SK-N-SH (cell line): ENCODE measurements around the gene HOXC4. TPM values are rescaled to one million over a fixed set of nuclear protein-coding genes. Genes with fewer than 3 reads are reported as not detected.

ENCODE experiments used
- CTCF ChIA-PET: fragments of 300-600, 350-600 bp; formaldehyde crosslinking; extraction: SDS; loops from one replicate; lab custom pipeline; 2021; lab: Yijun Ruan, JAX
- POLR2A ChIA-PET: fragments of 350-600 bp; sonication (Branson Sonifier 250); formaldehyde crosslinking; extraction: SDS; loops from one replicate; lab custom pipeline; 2020; ENCODE audit warnings: antibody characterized with exemption, inconsistent platforms; lab: Yijun Ruan, JAX
- DNase-seq: peaks from one replicate; pipeline ENCODE4 v3.0.0; 2012
- H2AFZ ChIP-seq: fragments of 200-600 bp; sonication (generic); 2 replicates; pipeline ENCODE4 v1.8.1; 2016; ENCODE audit warnings: antibody characterized with exemption, mild to moderate bottlenecking, low read depth
- H3F3A ChIP-seq: fragments of 200-600 bp; sonication (generic); replicated peaks from 2 replicates; pipeline ENCODE3; 2016; ENCODE audit warnings: antibody characterized with exemption, mild to moderate bottlenecking; ENCODE audit not compliant: insufficient read depth
- H3K27ac ChIP-seq, 2 experiments: fragments of 200-500 bp in 1 of 2; fragments of 200-600 bp in 1 of 2; sonication (Bioruptor generic) in 1 of 2; sonication (generic), shearing (Covaris generic) in 1 of 2; 2 replicates each; pipeline versions ENCODE4 v1.5.1 to v1.6.1; 2014 to 2016; ENCODE audit warnings: low read depth in 2 of 2, inconsistent platforms in 1 of 2, low read length in 1 of 2, mild to moderate bottlenecking in 1 of 2, mixed read lengths in 1 of 2
- H3K27me3 ChIP-seq: fragments of 200-600 bp; sonication (generic), shearing (Covaris generic); 2 replicates; pipeline ENCODE4 v1.6.1; 2016; ENCODE audit warnings: mixed run types; ENCODE audit not compliant: insufficient read depth
- H3K36me3 ChIP-seq, 2 experiments: fragments of 200-500 bp in 1 of 2; fragments of 200-600 bp in 1 of 2; sonication (Bioruptor generic) in 1 of 2; sonication (generic) in 1 of 2; replicated peaks in 1 of 2; 2 replicates each; pipeline versions ENCODE3 to v1.5.1; 2014 to 2016; ENCODE audit warnings: low read length in 1 of 2, mild to moderate bottlenecking in 1 of 2; ENCODE audit not compliant: insufficient read depth in 2 of 2, control insufficient read depth in 1 of 2
- H3K4me1 ChIP-seq, 2 experiments: fragments of 200-500 bp in 1 of 2; fragments of 200-600 bp in 1 of 2; sonication (Bioruptor generic) in 1 of 2; sonication (generic), shearing (Covaris generic) in 1 of 2; 2 replicates each; pipeline versions ENCODE4 v1.5.1 to v1.6.1; 2014 to 2016; ENCODE audit warnings: low read depth in 1 of 2, low read length in 1 of 2, mixed run types in 1 of 2; ENCODE audit not compliant: insufficient read depth in 2 of 2, control insufficient read depth in 1 of 2
- H3K4me2 ChIP-seq: fragments of 200-600 bp; sonication (generic), shearing (Covaris generic); 2 replicates; pipeline ENCODE4 v1.6.1; 2017; ENCODE audit warnings: mixed run types
- H3K4me3 ChIP-seq, 2 experiments: fragments of 200-500 bp in 1 of 2; fragments of 200-600 bp in 1 of 2; sonication (Bioruptor generic) in 1 of 2; sonication (generic), shearing (Covaris generic) in 1 of 2; 2 replicates each; pipeline versions ENCODE4 v1.5.1 to v1.8.1; 2014 to 2016; ENCODE audit warnings: low read depth in 2 of 2, inconsistent platforms in 1 of 2, low read length in 1 of 2, mild to moderate bottlenecking in 1 of 2, mixed read lengths in 1 of 2, moderate library complexity in 1 of 2
- H3K79me2 ChIP-seq: fragments of 200-600 bp; sonication (generic); 2 replicates; pipeline ENCODE4 v1.8.1; 2017; ENCODE audit warnings: mild to moderate bottlenecking; ENCODE audit not compliant: insufficient read depth
- H3K9ac ChIP-seq: fragments of 200-600 bp; sonication (generic); 2 replicates; pipeline ENCODE4 v1.6.1; 2017; ENCODE audit warnings: mixed run types
- H3K9me2 ChIP-seq: fragments of 200-600 bp; sonication (generic); 2 replicates; pipeline ENCODE4 v1.6.1; 2017; ENCODE audit warnings: mixed run types
- H3K9me3 ChIP-seq: fragments of 200-600 bp; sonication (generic); 2 replicates; pipeline ENCODE4 v1.6.1; 2017; ENCODE audit warnings: mixed run types, mild to moderate bottlenecking, moderate library complexity
- H4K20me1 ChIP-seq: fragments of 200-600 bp; sonication (generic); 2 replicates; pipeline ENCODE4 v1.6.1; 2017; ENCODE audit warnings: mild to moderate bottlenecking, mixed run types; ENCODE audit not compliant: insufficient read depth
- FOSL2 ChIP-seq: IDR thresholded peaks from 2 replicates; pipeline ENCODE4 v1.4.0; 2012; ENCODE audit warnings: low read depth, mild to moderate bottlenecking, moderate library complexity, borderline replicate concordance
- FOXM1 ChIP-seq: IDR thresholded peaks from 2 replicates; pipeline ENCODE4 v1.4.0; 2012; ENCODE audit warnings: low read depth, mild to moderate bottlenecking
- MEF2A ChIP-seq: IDR thresholded peaks from 2 replicates; pipeline ENCODE4 v1.4.0; 2012; ENCODE audit warnings: low read depth, borderline replicate concordance
- NRF1 ChIP-seq: IDR thresholded peaks from 2 replicates; pipeline ENCODE4 v1.6.1; 2012; ENCODE audit warnings: low read depth, mild to moderate bottlenecking, low read length
- PBX3 ChIP-seq: IDR thresholded peaks from 2 replicates; pipeline ENCODE4; 2012
- POLR2AphosphoS5 ChIP-seq: IDR thresholded peaks from 2 replicates; pipeline ENCODE4 v1.6.1; 2012; ENCODE audit warnings: low read depth, low read length
- RAD21 ChIP-seq: IDR thresholded peaks from 2 replicates; pipeline ENCODE4 v1.6.1; 2012; ENCODE audit warnings: mild to moderate bottlenecking, low read length
- REST ChIP-seq: IDR thresholded peaks from 2 replicates; pipeline ENCODE4 v1.6.1; 2012; ENCODE audit warnings: mild to moderate bottlenecking, low read depth, low read length, moderate library complexity
- RFX5 ChIP-seq: IDR thresholded peaks from 2 replicates; pipeline ENCODE4 v1.6.1; 2012; ENCODE audit warnings: mild to moderate bottlenecking, improper control_type of control experiment, low read length
- TAF1 ChIP-seq: IDR thresholded peaks from 2 replicates; pipeline ENCODE4 v1.6.1; 2012; ENCODE audit warnings: low read depth, mild to moderate bottlenecking, low read length, moderate library complexity, borderline replicate concordance
- TCF12 ChIP-seq: IDR thresholded peaks from 2 replicates; pipeline ENCODE4 v1.4.0; 2012
- USF2 ChIP-seq: fragments of 150-350 bp; IDR thresholded peaks from 2 replicates; pipeline ENCODE4 v1.6.1; 2017; ENCODE audit warnings: antibody characterized with exemption, low read length, low read depth, borderline replicate concordance
- YY1 ChIP-seq: IDR thresholded peaks from 2 replicates; pipeline ENCODE4 v1.4.0; 2012; ENCODE audit warnings: low read depth, mild to moderate bottlenecking
- ZBTB33 ChIP-seq: IDR thresholded peaks from 2 replicates; pipeline ENCODE4 v1.4.0; 2012; ENCODE audit warnings: low read depth, borderline replicate concordance
- WGBS: methylation state at CpG from one replicate; pipeline ENCODE4 v1.1.6; 2017; ENCODE audit warnings: low lambda C conversion rate; 5-methylcytosine and 5-hydroxymethylcytosine counted together
- polyA plus RNA-seq, 3 experiments: library from polyadenylated mRNA; depleted of rRNA; stranded (reverse); fragments of >200 nt; gene quantifications; 2 replicates each; pipeline ENCODE4 v1.2.3, GENCODE V29; 2012

Gene HOXC4
- polyA plus RNA-seq, 1 of the 3 experiments (the other 2 are of a cell fraction) = 3.7 TPM

DNA sequence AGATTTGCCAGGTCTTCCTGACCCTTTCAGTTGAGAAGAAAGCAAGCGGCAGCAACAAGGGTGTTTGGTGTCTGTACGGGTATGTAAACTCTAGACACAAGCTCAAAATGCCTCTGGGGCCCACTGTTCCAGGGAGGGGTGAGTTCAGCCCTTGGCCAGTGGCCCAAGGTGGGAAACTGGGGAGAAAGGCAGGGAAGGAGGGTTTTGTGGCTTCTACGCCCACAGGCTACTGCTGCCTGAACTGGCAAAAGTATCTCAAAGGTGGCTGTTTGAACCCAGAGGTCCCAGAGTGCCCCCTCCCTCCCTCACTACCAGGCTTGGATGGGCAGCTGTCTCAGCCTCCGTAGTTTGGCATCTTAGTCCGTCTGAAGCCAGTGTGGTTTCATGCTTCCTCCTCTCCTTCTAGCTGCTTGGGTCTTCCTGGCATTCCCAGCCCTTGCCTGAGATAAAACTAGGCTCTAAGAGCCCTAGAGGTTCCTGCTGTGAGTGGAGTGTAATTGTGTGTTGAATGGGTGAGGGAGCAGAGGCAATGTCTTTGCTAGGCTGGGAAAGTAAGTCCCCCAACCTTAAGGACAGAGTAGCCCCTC is 15.3 kb upstream of the HOXC4 start (continued):
- TF ChIP-seq MEF2A (no peak), FOXM1 (no peak), REST (no peak)

GRCh38 chr12:54038871-54039414 is 14.7 kb upstream of the HOXC4 start:
- Histone ChIP-seq H3K9ac (no peak overlapping the region), H3K4me2 (no peak overlapping the region), H3K9me2 (no peaks in the 10 kb centered on the region), H3K27me3 (no peaks in the 10 kb centered on the region), H3F3A (peaks cover 4% of the 10 kb centered on the region), H4K20me1 (no peaks in the 10 kb centered on the region), H3K27ac (no peak overlapping the region), H2AFZ (no peak overlapping the region), H3K4me1 (peaks cover 0 to 44% of the 10 kb centered on the region in 2 experiments; a peak in 1 of 4 replicates), H3K36me3 (no peaks in the 10 kb centered on the region), H3K4me3 (no peak overlapping the region), H3K79me2 (no peaks in the 10 kb centered on the region), H3K9me3 (no peaks in the 10 kb centered on the region)
- ChIA-PET CTCF (interaction anchor here (1.2 to 23.2 kb wide), 6 partner anchors 12 to 175 kb away, joined by 3 to 548 read pairs (median 6); partner anchors contain the start of genes HOXC4 and SMUG1), POLR2A (interaction anchor here (0.6 to 1.3 kb wide), 2 partner anchors 13 to 14 kb away, joined by 3 to 4 read pairs; partner anchors contain the start of gene HOXC4)
- TF ChIP-seq TCF12 (no peak), TAF1 (no peak), FOSL2 (no peak), RFX5 (no peak), YY1 (no peak), RAD21 (no peak), ZBTB33 (no peak), PBX3 (no peak), USF2 (no peak), NRF1 (no peak), POLR2AphosphoS5 (no peak)
- DNase-seq = no peak
- 89% methylated on average over 7 of the region's 9 CpGs for WGBS
